ENCODE data around the gene ZNF710. TPM values are rescaled to one million over a fixed set of nuclear protein-coding genes. Genes with fewer than 3 reads are reported as not detected.

The ZNF710 gene
- total and polyA plus RNA-seq, 2 of the 13 experiments (the other 11 are each of a cell fraction or from before 2014, with no cell fraction given) = 4.7 to 20.6 TPM

- FAIRE-seq = no peak
- Histone ChIP-seq H3K4me1 (ENCODE audit: insufficient read depth, low read length) (peaks cover 25% of the 10 kb centered on the region), H3K9ac (ENCODE audit: insufficient read depth, low read depth, low read length) (no peak overlapping the region), H3K27ac (ENCODE audit: extremely low read length, insufficient read depth, low read length) (no peak overlapping the region), H3K4me2 (ENCODE audit: low read depth, low read length) (no peak overlapping the region), H3K4me3 (replicated peaks in 1 of 3; ENCODE audit: insufficient read depth in 1 of 3, low read depth in 2 of 3, low read length in 3 of 3) (no peak overlapping the region), H3K9me3 (ENCODE audit: low read length) (no peaks in the 10 kb centered on the region), H3K27me3 (ENCODE audit: control insufficient read depth in 1 of 2, insufficient read depth in 2 of 2, low read length in 2 of 2) (no peaks in the 10 kb centered on the region), H2AFZ (ENCODE audit: low read length) (no peak overlapping the region), H3K79me2 (ENCODE audit: insufficient read depth, low read length) (peaks cover 7% of the 10 kb centered on the region), H3K36me3 (replicated peaks in 1 of 2; ENCODE audit: control insufficient read depth in 1 of 2, insufficient read depth in 2 of 2, low read length in 2 of 2) (peaks cover 2 to 3% of the 10 kb centered on the region in 2 experiments; a peak in 1 of 5 replicates), H4K20me1 (ENCODE audit: insufficient read depth, low read length) (0 out of 2 replicates have a peak, but pooled peaks cover 3% of the 10 kb centered on the region)
- intact Hi-C loops (cut with micrococcal nuclease; ENCODE audit: unreplicated experiment) (no loop called here), in situ Hi-C loops (cut with HindIII; ENCODE audit: extremely low pct_ligation_motif_present, low pct_unique_long_range_greater_than_20kb) (no loop called here)
- POLR2A ChIA-PET = no interaction called here
- CTCF ChIA-PET (ENCODE audit: low intra/inter-chr PET ratio, low total read pairs) = no interaction called here
- no TSS peak for BruUV-seq (replicated peaks)
- TF ChIP-seq ZBTB21 (CRISPR knock-in tag; IDR thresholded peaks at IDR 0.05) = no peak
- peak; percentile 58 for TF ChIP-seq AGO2 (optimal IDR thresholded peaks at IDR 0.05; ENCODE audit: low read depth, low read length)
- WGBS (ENCODE audit: low lambda C conversion rate) = 96% methylated on average over 14 of the region's 27 CpGs
- no peak for ATAC-seq
- no peak for DNase-seq (ENCODE audit: low spot score)
Measured at GRCh38 chr15:90042766-90043529, 41.8 kb downstream of the ZNF710 start.

- H3K4me2 ChIP-seq (ENCODE audit: low read depth, low read length) = no peak overlapping the region
- intact Hi-C loops (cut with micrococcal nuclease; ENCODE audit: unreplicated experiment) = no loop called here
- POLR2A ChIA-PET = no interaction called here
- DNase-seq (ENCODE audit: low spot score) = no peak
- no peak for ATAC-seq
- peaks cover 19% of the 10 kb centered on the region for H3K4me1 ChIP-seq (ENCODE audit: insufficient read depth, low read length)
- 0 out of 2 replicates have a peak, but pooled peaks cover 3% of the 10 kb centered on the region for H4K20me1 ChIP-seq (ENCODE audit: insufficient read depth, low read length)
- BruUV-seq (replicated peaks) = no TSS peak
- no peak for FAIRE-seq
- CTCF ChIA-PET (ENCODE audit: low intra/inter-chr PET ratio, low total read pairs) = no interaction called here
- H3K79me2 ChIP-seq (ENCODE audit: insufficient read depth, low read length) = peaks cover 7% of the 10 kb centered on the region
- no peak overlapping the region for H2AFZ ChIP-seq (ENCODE audit: low read length)
- no peaks in the 10 kb centered on the region for H3K9me3 ChIP-seq (ENCODE audit: low read length)
- no peak overlapping the region for H3K27ac ChIP-seq (ENCODE audit: extremely low read length, insufficient read depth, low read length)
- H3K36me3 ChIP-seq (replicated peaks in 1 of 2; ENCODE audit: control insufficient read depth in 1 of 2, insufficient read depth in 2 of 2, low read length in 2 of 2) = peaks cover 2 to 3% of the 10 kb centered on the region in 2 experiments; a peak in 1 of 5 replicates
- H3K27me3 ChIP-seq (ENCODE audit: control insufficient read depth in 1 of 2, insufficient read depth in 2 of 2, low read length in 2 of 2) = no peaks in the 10 kb centered on the region
- no peak overlapping the region for H3K4me3 ChIP-seq (replicated peaks in 1 of 3; ENCODE audit: insufficient read depth in 1 of 3, low read depth in 2 of 3, low read length in 3 of 3)
- 97% methylated on average over 5 of the region's 5 CpGs for WGBS (ENCODE audit: low lambda C conversion rate)
- no peak overlapping the region for H3K9ac ChIP-seq (ENCODE audit: insufficient read depth, low read depth, low read length)
- in situ Hi-C loops (cut with HindIII; ENCODE audit: extremely low pct_ligation_motif_present, low pct_unique_long_range_greater_than_20kb) = no loop called here
- TF ChIP-seq ZNF720 (CRISPR knock-in tag; IDR thresholded peaks at IDR 0.05) (no peak), SNRNP70 (IDR thresholded peaks at IDR 0.05; ENCODE audit: low read depth, low read length) (no peak), ZNF33A (CRISPR knock-in tag; IDR thresholded peaks at IDR 0.05; ENCODE audit: borderline replicate concordance) (no peak), TSC22D2 (CRISPR knock-in tag; IDR thresholded peaks at IDR 0.05; ENCODE audit: borderline replicate concordance) (no peak), ZNF850 (CRISPR knock-in tag; conservative IDR thresholded peaks at IDR 0.05) (no peak), ZNF207 (IDR thresholded peaks at IDR 0.05; ENCODE audit: borderline replicate concordance) (no peak), CBX5 (CRISPR knock-in tag; IDR thresholded peaks at IDR 0.05; ENCODE audit: borderline replicate concordance) (no peak), ZMYM3 (CRISPR knock-in tag; IDR thresholded peaks at IDR 0.05) (no peak), PHF8 (CRISPR knock-in tag; IDR thresholded peaks at IDR 0.05) (no peak), ZNF333 (CRISPR knock-in tag; IDR thresholded peaks at IDR 0.05; ENCODE audit: borderline replicate concordance) (no peak), ELK4 (CRISPR knock-in tag; IDR thresholded peaks at IDR 0.05; ENCODE audit: borderline replicate concordance) (no peak), DMTF1 (CRISPR knock-in tag; IDR thresholded peaks at IDR 0.05) (no peak), ZBTB42 (CRISPR knock-in tag; IDR thresholded peaks at IDR 0.05) (no peak), TEAD3 (CRISPR knock-in tag; optimal IDR thresholded peaks at IDR 0.05; ENCODE audit: borderline replicate concordance) (no peak)
Measured at GRCh38 chr15:90043530-90044010, 42.4 kb downstream of the ZNF710 start.

Measured in HepG2 (cell line).